ENCODE data around the gene SPDL1.

SPDL1 gene

DNA sequence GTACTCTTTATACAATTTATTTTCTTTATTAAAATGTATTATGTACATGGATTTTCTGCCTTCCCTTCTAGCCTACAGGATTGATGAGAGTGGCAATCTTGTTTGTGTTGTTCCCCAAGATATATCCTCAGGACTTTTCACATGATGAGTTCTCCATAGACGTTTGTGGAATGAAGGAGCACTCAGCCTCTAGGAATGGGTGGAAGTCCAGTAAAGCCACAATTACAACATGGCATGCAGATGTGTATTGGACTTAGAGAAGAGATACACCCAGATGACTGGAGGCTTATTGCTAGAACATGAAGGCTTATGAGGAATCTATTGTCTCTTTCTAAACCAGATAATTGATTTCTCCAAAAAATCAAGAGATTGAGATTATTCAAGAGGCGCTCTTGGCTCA lies 45.3 kb downstream of the SPDL1 start:
- Histone ChIP-seq H3K4me3 (ENCODE audit: low read depth, low read length) (no peak overlapping the region), H3K36me3 (ENCODE audit: control insufficient read depth, insufficient read depth, low read length) (no peaks in the 10 kb centered on the region), H3K9ac (ENCODE audit: low read depth, low read length) (no peak overlapping the region), H3K27ac (ENCODE audit: low read depth, low read length) (no peak overlapping the region), H3K9me3 (ENCODE audit: control insufficient read depth, insufficient read depth, low read length) (no peaks in the 10 kb centered on the region), H3K27me3 (ENCODE audit: control insufficient read depth, insufficient read depth, low read length) (no peaks in the 10 kb centered on the region), H3K4me1 (ENCODE audit: control insufficient read depth, insufficient read depth, low read length) (no peaks in the 10 kb centered on the region)

DNA sequence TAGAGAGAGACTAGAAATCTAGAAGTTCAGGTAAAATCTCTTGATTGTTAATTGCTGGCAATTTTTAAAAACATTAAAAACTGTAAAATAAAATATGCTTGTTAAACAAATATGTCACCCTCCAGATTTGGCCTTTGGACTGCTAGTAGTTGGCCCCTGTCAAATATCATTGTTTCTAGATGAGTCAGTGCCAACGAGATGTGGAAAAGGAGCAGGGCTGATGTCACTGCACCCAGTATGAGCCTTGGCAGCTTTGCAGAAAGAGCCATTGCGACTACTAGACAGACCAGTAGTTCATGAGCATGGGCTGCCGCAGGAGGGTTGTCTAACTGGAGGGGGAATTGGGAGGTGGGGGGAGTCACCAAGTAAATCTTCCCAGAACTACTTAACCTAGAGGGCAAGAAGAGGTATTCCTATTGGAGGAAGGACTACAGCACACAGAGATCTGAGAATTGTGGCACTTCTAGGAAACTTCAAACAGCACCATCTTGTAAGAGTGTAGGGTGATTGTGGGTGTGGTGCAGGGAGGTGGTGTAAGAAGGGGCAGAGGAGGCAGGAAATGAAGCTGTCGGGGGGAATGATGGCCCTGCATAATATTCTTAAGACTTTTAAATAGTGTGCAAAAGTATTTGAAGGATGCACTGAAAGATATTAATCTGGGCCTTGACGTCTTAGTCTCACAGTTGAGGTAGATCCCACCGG lies 46.4 kb downstream of the SPDL1 start:
- no peak overlapping the region for H3K27ac ChIP-seq (ENCODE audit: low read depth, low read length)
- no peaks in the 10 kb centered on the region for H3K36me3 ChIP-seq (ENCODE audit: control insufficient read depth, insufficient read depth, low read length)
- no peak overlapping the region for H3K9ac ChIP-seq (ENCODE audit: low read depth, low read length)
- no peaks in the 10 kb centered on the region for H3K9me3 ChIP-seq (ENCODE audit: control insufficient read depth, insufficient read depth, low read length)
- no peak overlapping the region for H3K4me3 ChIP-seq (ENCODE audit: low read depth, low read length)
- no peaks in the 10 kb centered on the region for H3K27me3 ChIP-seq (ENCODE audit: control insufficient read depth, insufficient read depth, low read length)
- H3K4me1 ChIP-seq (ENCODE audit: control insufficient read depth, insufficient read depth, low read length), result no peaks in the 10 kb centered on the region

- Histone ChIP-seq H3K27me3 (ENCODE audit: control insufficient read depth, insufficient read depth, low read length) (peaks cover 5% of the 10 kb centered on the region; the same call in 1 of the 2 replicates), H3K4me3 (ENCODE audit: low read depth, low read length) (no peak overlapping the region), H3K9me3 (ENCODE audit: control insufficient read depth, insufficient read depth, low read length) (no peaks in the 10 kb centered on the region), H3K27ac (ENCODE audit: low read depth, low read length) (no peak overlapping the region), H3K36me3 (ENCODE audit: control insufficient read depth, insufficient read depth, low read length) (no peaks in the 10 kb centered on the region), H3K9ac (ENCODE audit: low read depth, low read length) (no peak overlapping the region), H3K4me1 (ENCODE audit: control insufficient read depth, insufficient read depth, low read length) (no peaks in the 10 kb centered on the region)
These were observed 47.8 kb downstream of the SPDL1 start for GRCh38 chr5:169631360-169631759.

DNA sequence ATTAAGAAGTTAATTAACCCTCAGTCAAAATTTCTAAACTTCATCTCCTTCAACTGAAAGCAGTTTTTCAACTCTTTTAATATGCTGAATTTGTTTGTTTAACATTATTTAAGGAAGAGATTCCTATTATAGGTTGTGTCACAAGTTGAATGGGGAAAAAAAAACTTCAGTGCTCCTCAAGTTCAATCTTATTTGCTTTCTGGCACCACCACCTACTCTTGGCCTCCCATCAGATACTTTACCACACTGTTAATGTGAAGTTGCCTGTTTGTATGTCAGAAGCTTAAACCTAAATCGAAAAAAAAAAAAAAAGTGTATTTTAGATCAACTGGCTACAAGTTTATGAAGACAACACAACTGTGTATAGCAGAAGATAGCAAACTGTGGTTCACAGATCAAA lies 49.4 kb downstream of the SPDL1 start:
- Histone ChIP-seq H3K9me3 (ENCODE audit: control insufficient read depth, insufficient read depth, low read length) (no peaks in the 10 kb centered on the region), H3K27ac (ENCODE audit: low read depth, low read length) (no peak overlapping the region), H3K36me3 (ENCODE audit: control insufficient read depth, insufficient read depth, low read length) (no peaks in the 10 kb centered on the region), H3K9ac (ENCODE audit: low read depth, low read length) (no peak overlapping the region), H3K4me3 (ENCODE audit: low read depth, low read length) (no peak overlapping the region), H3K4me1 (ENCODE audit: control insufficient read depth, insufficient read depth, low read length) (no peaks in the 10 kb centered on the region), H3K27me3 (ENCODE audit: control insufficient read depth, insufficient read depth, low read length) (peaks cover 18% of the 10 kb centered on the region)

DNA sequence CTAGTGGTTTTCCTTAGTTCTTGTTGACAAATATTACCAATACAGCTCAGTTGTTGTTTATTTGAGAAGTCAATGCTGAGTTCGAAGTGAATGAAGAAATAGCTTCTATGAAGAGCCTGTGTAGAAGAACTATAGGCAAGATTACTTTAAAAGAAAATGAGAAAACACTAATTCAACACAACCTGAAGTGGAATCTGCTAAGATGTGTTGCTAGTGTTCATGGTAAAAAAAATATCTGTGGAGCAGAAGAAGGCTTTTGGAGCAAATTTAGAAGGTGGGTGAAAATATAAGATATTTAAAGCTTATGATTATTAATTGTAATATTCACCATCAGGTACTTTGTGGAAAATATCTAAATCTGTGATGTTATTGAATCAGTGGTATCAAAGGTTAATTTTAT lies 51.0 kb downstream of the SPDL1 start:
- H3K27me3 ChIP-seq (ENCODE audit: control insufficient read depth, insufficient read depth, low read length), result peaks cover 22% of the 10 kb centered on the region
- no peaks in the 10 kb centered on the region for H3K4me1 ChIP-seq (ENCODE audit: control insufficient read depth, insufficient read depth, low read length)
- no peak overlapping the region for H3K4me3 ChIP-seq (ENCODE audit: low read depth, low read length)
- H3K36me3 ChIP-seq (ENCODE audit: control insufficient read depth, insufficient read depth, low read length), result no peaks in the 10 kb centered on the region
- H3K9me3 ChIP-seq (ENCODE audit: control insufficient read depth, insufficient read depth, low read length), result no peaks in the 10 kb centered on the region
- no peak overlapping the region for H3K27ac ChIP-seq (ENCODE audit: low read depth, low read length)
- no peak overlapping the region for H3K9ac ChIP-seq (ENCODE audit: low read depth, low read length)

DNA sequence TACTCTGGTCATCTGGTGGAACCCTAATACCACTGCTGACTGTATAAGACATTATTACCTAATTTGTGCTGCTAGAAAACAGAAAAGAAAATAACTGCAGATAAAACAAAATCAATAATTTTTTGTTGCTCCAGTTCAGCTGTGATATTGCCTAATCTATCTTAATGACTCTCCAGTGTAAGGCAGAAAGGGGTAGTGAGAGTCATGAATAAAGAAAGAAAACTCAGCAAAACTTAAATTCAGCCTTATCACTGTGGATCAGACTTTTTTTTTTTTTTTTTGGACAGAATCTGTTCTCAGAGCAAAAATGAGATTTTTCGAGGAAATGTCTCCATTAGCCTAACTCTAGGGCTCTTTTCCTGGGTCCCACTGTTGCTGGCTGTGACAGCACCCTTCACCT lies 52.4 kb downstream of the SPDL1 start:
- Histone ChIP-seq H3K4me1 (ENCODE audit: control insufficient read depth, insufficient read depth, low read length) (peaks cover 12% of the 10 kb centered on the region), H3K27me3 (ENCODE audit: control insufficient read depth, insufficient read depth, low read length) (peaks cover 22% of the 10 kb centered on the region), H3K36me3 (ENCODE audit: control insufficient read depth, insufficient read depth, low read length) (no peaks in the 10 kb centered on the region), H3K9me3 (ENCODE audit: control insufficient read depth, insufficient read depth, low read length) (no peaks in the 10 kb centered on the region), H3K9ac (ENCODE audit: low read depth, low read length) (no peak overlapping the region), H3K27ac (ENCODE audit: low read depth, low read length) (no peak overlapping the region), H3K4me3 (ENCODE audit: low read depth, low read length) (peak overlapping the region; percentile 74; the same call in 1 of the 2 replicates)

DNA sequence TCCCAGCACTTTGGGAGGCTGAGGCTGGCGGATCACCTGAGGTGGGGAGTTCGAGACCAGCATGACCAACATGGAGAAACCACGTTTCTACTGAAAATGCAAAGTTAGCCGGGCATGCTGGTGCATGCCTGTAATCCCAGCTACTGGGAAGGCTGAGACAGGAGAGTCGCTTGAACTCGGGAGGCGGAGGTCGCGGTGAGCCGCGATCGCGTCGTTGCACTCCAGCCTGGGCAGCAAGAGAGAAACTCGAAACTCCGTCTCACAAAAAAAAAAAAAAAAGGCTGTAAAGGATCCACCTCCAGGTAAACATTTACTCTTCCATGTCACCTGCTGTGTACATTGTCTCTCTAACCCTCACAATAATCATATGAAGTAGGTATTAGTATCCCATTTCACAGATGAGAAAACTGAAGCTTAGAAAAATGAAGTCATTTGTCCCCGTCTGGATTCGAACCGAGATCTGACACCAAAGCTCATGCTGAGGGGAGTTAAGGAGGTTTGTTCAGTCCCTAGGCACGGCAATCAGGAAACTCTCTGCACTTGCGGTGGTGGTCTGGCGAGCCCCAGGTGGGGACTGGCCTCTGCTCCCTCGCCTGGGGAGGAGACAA lies 53.0 kb downstream of the SPDL1 start:
- Histone ChIP-seq H3K9ac (ENCODE audit: low read depth, low read length) (no peak overlapping the region), H3K27ac (ENCODE audit: low read depth, low read length) (no peak overlapping the region)

GRCh38 chr5:169637085-169637548 lies 53.5 kb downstream of the SPDL1 start, which contains the start of gene DOCK2:
Gene DOCK2 (plus strand): TSS chr5:169637275. CDS start chr5:169637327, 52 bp downstream.
- H3K27me3 ChIP-seq (ENCODE audit: control insufficient read depth, insufficient read depth, low read length), result peaks cover 22% of the 10 kb centered on the region
- H3K9ac ChIP-seq (ENCODE audit: low read depth, low read length), result no peak within 1 kb of the TSS
- no peaks in the 10 kb centered on the region for H3K9me3 ChIP-seq (ENCODE audit: control insufficient read depth, insufficient read depth, low read length)
- H3K4me1 ChIP-seq (ENCODE audit: control insufficient read depth, insufficient read depth, low read length), result peaks cover 16% of the 10 kb centered on the region
- no peaks in the 10 kb centered on the region for H3K36me3 ChIP-seq (ENCODE audit: control insufficient read depth, insufficient read depth, low read length)
- no peak within 1 kb of the TSS for H3K27ac ChIP-seq (ENCODE audit: low read depth, low read length)
- peak within 1 kb of the TSS; percentile 74 for H3K4me3 ChIP-seq (ENCODE audit: low read depth, low read length)

More for the DNA sequence above, 53.0 kb downstream of the SPDL1 start:
- H3K27me3 ChIP-seq (ENCODE audit: control insufficient read depth, insufficient read depth, low read length), result peaks cover 22% of the 10 kb centered on the region
- H3K4me1 ChIP-seq (ENCODE audit: control insufficient read depth, insufficient read depth, low read length), result peaks cover 13% of the 10 kb centered on the region
- H3K4me3 ChIP-seq (ENCODE audit: low read depth, low read length), result peak overlapping the region; percentile 74
- H3K9me3 ChIP-seq (ENCODE audit: control insufficient read depth, insufficient read depth, low read length), result no peaks in the 10 kb centered on the region
- H3K36me3 ChIP-seq (ENCODE audit: control insufficient read depth, insufficient read depth, low read length), result no peaks in the 10 kb centered on the region

GRCh38 chr5:169637549-169638121 lies 54.1 kb downstream of the SPDL1 start:
- Histone ChIP-seq H3K27ac (ENCODE audit: low read depth, low read length) (no peak overlapping the region), H3K9me3 (ENCODE audit: control insufficient read depth, insufficient read depth, low read length) (no peaks in the 10 kb centered on the region), H3K4me3 (ENCODE audit: low read depth, low read length) (peak overlapping the region; percentile 74), H3K36me3 (ENCODE audit: control insufficient read depth, insufficient read depth, low read length) (no peaks in the 10 kb centered on the region), H3K9ac (ENCODE audit: low read depth, low read length) (no peak overlapping the region), H3K27me3 (ENCODE audit: control insufficient read depth, insufficient read depth, low read length) (peaks cover 22% of the 10 kb centered on the region), H3K4me1 (ENCODE audit: control insufficient read depth, insufficient read depth, low read length) (peaks cover 16% of the 10 kb centered on the region)

DNA sequence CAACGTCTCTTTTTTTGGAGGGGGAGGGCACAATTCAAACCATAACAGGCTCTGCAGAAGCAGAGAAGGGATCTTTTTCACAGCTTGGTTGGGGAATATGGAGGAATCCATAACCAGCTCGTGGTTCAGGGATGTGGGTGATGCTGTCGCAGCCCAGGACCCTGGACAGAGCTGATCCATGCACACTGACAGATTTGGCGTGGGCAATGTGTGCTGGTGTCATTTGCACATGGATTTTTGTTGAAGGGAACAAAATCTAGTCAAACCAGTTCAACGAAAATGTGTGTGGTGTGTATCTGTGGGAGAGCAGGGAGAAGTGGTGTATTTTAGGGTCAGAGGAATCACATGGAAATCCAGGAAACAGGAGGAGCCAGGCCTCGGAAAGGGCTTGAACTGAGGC lies 57.7 kb downstream of the SPDL1 start:
- Histone ChIP-seq H3K27me3 (ENCODE audit: control insufficient read depth, insufficient read depth, low read length) (peaks cover 18% of the 10 kb centered on the region), H3K9me3 (ENCODE audit: control insufficient read depth, insufficient read depth, low read length) (no peaks in the 10 kb centered on the region)

DNA sequence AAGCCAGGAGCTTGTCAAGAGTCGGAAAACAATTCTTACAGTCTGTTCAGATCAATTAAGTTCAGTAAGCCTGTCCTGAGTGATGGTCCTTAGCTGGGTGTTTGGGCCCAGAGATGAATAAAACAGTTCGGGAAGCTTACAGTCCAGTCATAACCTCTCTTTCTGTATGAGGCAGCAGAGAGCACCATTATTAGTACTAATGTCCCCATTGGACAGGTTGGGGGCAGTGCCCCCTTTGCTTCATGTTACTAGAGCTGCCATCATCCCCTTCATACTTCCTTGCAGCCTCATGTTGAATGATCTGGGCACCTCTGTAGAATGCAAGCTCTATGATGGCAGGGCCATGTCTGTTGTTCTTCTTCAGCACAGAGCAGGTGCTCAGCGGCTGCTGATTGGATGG lies 63.3 kb downstream of the SPDL1 start:
- peaks cover 10% of the 10 kb centered on the region for H3K4me1 ChIP-seq (ENCODE audit: control insufficient read depth, insufficient read depth, low read length)
- H3K9me3 ChIP-seq (ENCODE audit: control insufficient read depth, insufficient read depth, low read length), result no peaks in the 10 kb centered on the region
- H3K4me3 ChIP-seq (ENCODE audit: low read depth, low read length), result no peak overlapping the region
- H3K36me3 ChIP-seq (ENCODE audit: control insufficient read depth, insufficient read depth, low read length), result no peaks in the 10 kb centered on the region
- H3K27me3 ChIP-seq (ENCODE audit: control insufficient read depth, insufficient read depth, low read length), result no peaks in the 10 kb centered on the region
- H3K27ac ChIP-seq (ENCODE audit: low read depth, low read length), result no peak overlapping the region
- no peak overlapping the region for H3K9ac ChIP-seq (ENCODE audit: low read depth, low read length)

More for the DNA sequence above, 57.7 kb downstream of the SPDL1 start:
- H3K9ac ChIP-seq (ENCODE audit: low read depth, low read length), result no peak overlapping the region
- peaks cover 16% of the 10 kb centered on the region for H3K4me1 ChIP-seq (ENCODE audit: control insufficient read depth, insufficient read depth, low read length)
- no peaks in the 10 kb centered on the region for H3K36me3 ChIP-seq (ENCODE audit: control insufficient read depth, insufficient read depth, low read length)
- H3K4me3 ChIP-seq (ENCODE audit: low read depth, low read length), result no peak overlapping the region
- no peak overlapping the region for H3K27ac ChIP-seq (ENCODE audit: low read depth, low read length)
